ENCODE measurements around the gene CORO1C.

CORO1C gene

GRCh38 chr12:108724054-108724889 lies 7.0 kb downstream of the CORO1C start:
- H3K4me3 Mint-ChIP-seq, result no peak overlapping the region
- H3K9me3 Mint-ChIP-seq, result no peaks in the 10 kb centered on the region
- peaks cover 1% of the 10 kb centered on the region for H3K36me3 Mint-ChIP-seq (ENCODE audit: low read depth)
- H3K4me1 Mint-ChIP-seq (ENCODE audit: low read depth), result peaks cover 31% of the 10 kb centered on the region
- H3K27me3 Mint-ChIP-seq (ENCODE audit: low read depth), result peaks cover 2% of the 10 kb centered on the region
- peak overlapping the region; percentile 6 for H3K27ac Mint-ChIP-seq

GRCh38 chr12:108722992-108723766 lies 8.1 kb downstream of the CORO1C start:
- Mint-ChIP-seq H3K27ac (no peak overlapping the region), H3K4me1 (ENCODE audit: low read depth) (peaks cover 25% of the 10 kb centered on the region), H3K36me3 (ENCODE audit: low read depth) (peaks cover 2% of the 10 kb centered on the region)

GRCh38 chr12:108722463-108722862 lies 8.9 kb downstream of the CORO1C start:
- Mint-ChIP-seq H3K36me3 (ENCODE audit: low read depth) (peaks cover 2% of the 10 kb centered on the region), H3K27me3 (ENCODE audit: low read depth) (no peaks in the 10 kb centered on the region), H3K4me1 (ENCODE audit: low read depth) (peaks cover 25% of the 10 kb centered on the region), H3K4me3 (no peak overlapping the region), H3K27ac (no peak overlapping the region), H3K9me3 (no peaks in the 10 kb centered on the region)

More at GRCh38 chr12:108722992-108723766, 8.1 kb downstream of the CORO1C start:
- H3K9me3 Mint-ChIP-seq, result no peaks in the 10 kb centered on the region
- no peaks in the 10 kb centered on the region for H3K27me3 Mint-ChIP-seq (ENCODE audit: low read depth)
- no peak overlapping the region for H3K4me3 Mint-ChIP-seq

GRCh38 chr12:108721824-108722223 lies 9.5 kb downstream of the CORO1C start:
- H3K4me1 Mint-ChIP-seq (ENCODE audit: low read depth), result peaks cover 23% of the 10 kb centered on the region
- H3K4me3 Mint-ChIP-seq, result no peak overlapping the region
- no peak overlapping the region for H3K27ac Mint-ChIP-seq
- H3K9me3 Mint-ChIP-seq, result no peaks in the 10 kb centered on the region
- peaks cover 2% of the 10 kb centered on the region for H3K36me3 Mint-ChIP-seq (ENCODE audit: low read depth)
- H3K27me3 Mint-ChIP-seq (ENCODE audit: low read depth), result no peaks in the 10 kb centered on the region

- Mint-ChIP-seq H3K9me3 (no peaks in the 10 kb centered on the region), H3K4me1 (ENCODE audit: low read depth) (peaks cover 23% of the 10 kb centered on the region), H3K36me3 (ENCODE audit: low read depth) (peaks cover 2% of the 10 kb centered on the region), H3K27me3 (ENCODE audit: low read depth) (no peaks in the 10 kb centered on the region), H3K4me3 (no peak overlapping the region), H3K27ac (no peak overlapping the region)
Observed at GRCh38 chr12:108720757-108721514, 10.4 kb downstream of the CORO1C start.

GRCh38 chr12:108717243-108717642 lies 14.1 kb downstream of the CORO1C start:
- Mint-ChIP-seq H3K27ac (no peak overlapping the region), H3K4me3 (no peak overlapping the region), H3K4me1 (ENCODE audit: low read depth) (peaks cover 5% of the 10 kb centered on the region), H3K36me3 (ENCODE audit: low read depth) (peaks cover 2% of the 10 kb centered on the region), H3K27me3 (ENCODE audit: low read depth) (no peaks in the 10 kb centered on the region), H3K9me3 (no peaks in the 10 kb centered on the region)

GRCh38 chr12:108714866-108715265 lies 16.5 kb downstream of the CORO1C start:
- Mint-ChIP-seq H3K4me3 (no peak overlapping the region), H3K27ac (no peak overlapping the region), H3K9me3 (no peaks in the 10 kb centered on the region), H3K27me3 (ENCODE audit: low read depth) (no peaks in the 10 kb centered on the region), H3K36me3 (ENCODE audit: low read depth) (peaks cover 2% of the 10 kb centered on the region), H3K4me1 (ENCODE audit: low read depth) (peaks cover 7% of the 10 kb centered on the region)

GRCh38 chr12:108713471-108713870 lies 17.8 kb downstream of the CORO1C start:
- H3K4me1 Mint-ChIP-seq (ENCODE audit: low read depth), result peaks cover 7% of the 10 kb centered on the region
- H3K27me3 Mint-ChIP-seq (ENCODE audit: low read depth), result no peaks in the 10 kb centered on the region
- no peak overlapping the region for H3K27ac Mint-ChIP-seq
- H3K4me3 Mint-ChIP-seq, result no peak overlapping the region
- no peaks in the 10 kb centered on the region for H3K9me3 Mint-ChIP-seq
- peaks cover under 1% of the 10 kb centered on the region for H3K36me3 Mint-ChIP-seq (ENCODE audit: low read depth)

GRCh38 chr12:108712925-108713203 lies 18.5 kb downstream of the CORO1C start:
- Mint-ChIP-seq H3K4me3 (no peak overlapping the region), H3K9me3 (no peaks in the 10 kb centered on the region), H3K27me3 (ENCODE audit: low read depth) (no peaks in the 10 kb centered on the region), H3K27ac (no peak overlapping the region), H3K4me1 (ENCODE audit: low read depth) (peaks cover 7% of the 10 kb centered on the region), H3K36me3 (ENCODE audit: low read depth) (no peaks in the 10 kb centered on the region)

- Mint-ChIP-seq H3K4me3 (no peak overlapping the region), H3K27ac (no peak overlapping the region), H3K4me1 (ENCODE audit: low read depth) (peaks cover 7% of the 10 kb centered on the region), H3K9me3 (no peaks in the 10 kb centered on the region), H3K27me3 (ENCODE audit: low read depth) (peaks cover 2% of the 10 kb centered on the region), H3K36me3 (ENCODE audit: low read depth) (no peaks in the 10 kb centered on the region)
Observed at GRCh38 chr12:108712165-108712924, 19.0 kb downstream of the CORO1C start.

- H3K27ac Mint-ChIP-seq, result no peak overlapping the region
- no peak overlapping the region for H3K4me3 Mint-ChIP-seq
- H3K36me3 Mint-ChIP-seq (ENCODE audit: low read depth), result no peaks in the 10 kb centered on the region
- H3K27me3 Mint-ChIP-seq (ENCODE audit: low read depth), result peaks cover 7% of the 10 kb centered on the region
- H3K4me1 Mint-ChIP-seq (ENCODE audit: low read depth), result peaks cover 7% of the 10 kb centered on the region
- no peaks in the 10 kb centered on the region for H3K9me3 Mint-ChIP-seq
Observed at GRCh38 chr12:108711489-108712164, 19.7 kb downstream of the CORO1C start.

GRCh38 chr12:108709697-108710096 lies 21.6 kb downstream of the CORO1C start:
- H3K4me1 Mint-ChIP-seq (ENCODE audit: low read depth), result peaks cover 4% of the 10 kb centered on the region

GRCh38 chr12:108704527-108704926 lies 26.8 kb downstream of the CORO1C start:
- Mint-ChIP-seq H3K27ac (no peak overlapping the region), H3K9me3 (no peaks in the 10 kb centered on the region), H3K4me3 (no peak overlapping the region), H3K27me3 (ENCODE audit: low read depth) (peaks cover 7% of the 10 kb centered on the region), H3K4me1 (ENCODE audit: low read depth) (peaks cover 11% of the 10 kb centered on the region), H3K36me3 (ENCODE audit: low read depth) (peaks cover 7% of the 10 kb centered on the region)

More at GRCh38 chr12:108709697-108710096, 21.6 kb downstream of the CORO1C start:
- no peak overlapping the region for H3K27ac Mint-ChIP-seq
- H3K27me3 Mint-ChIP-seq (ENCODE audit: low read depth), result peaks cover 7% of the 10 kb centered on the region
- H3K4me3 Mint-ChIP-seq, result no peak overlapping the region
- no peaks in the 10 kb centered on the region for H3K36me3 Mint-ChIP-seq (ENCODE audit: low read depth)
- no peaks in the 10 kb centered on the region for H3K9me3 Mint-ChIP-seq
